ENCODE results near the gene ADCY5.

ADCY5 gene

DNA sequence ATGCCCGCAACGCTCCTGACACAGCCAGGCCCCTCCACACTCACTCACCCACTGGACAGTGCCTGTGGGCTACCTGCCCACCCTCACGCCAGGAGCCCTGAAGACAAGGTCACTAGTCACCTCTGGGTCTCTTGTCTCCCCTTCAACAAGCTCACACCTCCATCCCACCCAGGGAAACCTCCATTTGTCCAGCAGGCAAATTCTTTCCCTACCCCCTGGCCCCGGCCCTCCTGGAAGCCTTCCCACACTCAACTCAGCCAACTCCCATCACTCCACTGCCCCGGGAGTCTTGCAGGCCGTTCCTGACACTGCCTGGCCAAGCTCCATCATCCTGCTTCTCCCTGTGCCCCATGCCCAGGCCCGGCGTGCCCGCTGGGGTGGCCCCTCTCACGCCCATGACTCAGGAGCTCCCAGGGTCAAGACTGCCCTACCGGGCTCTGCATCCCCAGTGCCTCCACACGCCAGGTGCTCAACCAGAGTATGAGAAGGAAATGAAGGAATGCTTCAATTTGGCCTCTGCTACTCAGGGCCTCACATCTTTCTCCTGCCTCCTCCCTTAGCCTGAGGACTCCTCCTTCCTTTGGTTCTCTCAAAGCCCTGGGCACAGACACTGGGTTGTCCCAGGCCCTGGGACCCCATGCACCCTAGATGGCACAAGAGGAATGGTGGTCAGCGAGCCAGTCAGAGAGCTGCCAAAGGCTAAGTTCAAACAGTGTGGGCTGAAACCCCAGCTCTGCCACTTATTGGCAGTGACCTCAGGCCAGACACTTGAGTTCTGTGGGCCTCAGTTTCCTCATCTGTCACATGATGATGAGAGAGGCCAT, 158.6 kb downstream of the ADCY5 start:
- H4K20me1 ChIP-seq (ENCODE audit: insufficient read depth, low read length): peaks cover 20% of the 10 kb centered on the region
- H3K9ac ChIP-seq (ENCODE audit: low read depth, low read length): no peak overlapping the region
- DNase-seq: no peak
- H3K27me3 ChIP-seq (ENCODE audit: insufficient read depth, low read length, poor library complexity): peaks cover 3% of the 10 kb centered on the region
- no peaks in the 10 kb centered on the region for H3K4me1 ChIP-seq (ENCODE audit: insufficient read depth, low read length)
- H3K4me3 ChIP-seq (ENCODE audit: low read depth in 1 of 2, low read length in 2 of 2): no peak overlapping the region
- no peak for ATAC-seq (ENCODE audit: insufficient read depth, low read depth)
- H3K9me3 ChIP-seq (ENCODE audit: insufficient read depth, low read length, severe bottlenecking): no peaks in the 10 kb centered on the region
- TF ChIP-seq, protein P1, sequence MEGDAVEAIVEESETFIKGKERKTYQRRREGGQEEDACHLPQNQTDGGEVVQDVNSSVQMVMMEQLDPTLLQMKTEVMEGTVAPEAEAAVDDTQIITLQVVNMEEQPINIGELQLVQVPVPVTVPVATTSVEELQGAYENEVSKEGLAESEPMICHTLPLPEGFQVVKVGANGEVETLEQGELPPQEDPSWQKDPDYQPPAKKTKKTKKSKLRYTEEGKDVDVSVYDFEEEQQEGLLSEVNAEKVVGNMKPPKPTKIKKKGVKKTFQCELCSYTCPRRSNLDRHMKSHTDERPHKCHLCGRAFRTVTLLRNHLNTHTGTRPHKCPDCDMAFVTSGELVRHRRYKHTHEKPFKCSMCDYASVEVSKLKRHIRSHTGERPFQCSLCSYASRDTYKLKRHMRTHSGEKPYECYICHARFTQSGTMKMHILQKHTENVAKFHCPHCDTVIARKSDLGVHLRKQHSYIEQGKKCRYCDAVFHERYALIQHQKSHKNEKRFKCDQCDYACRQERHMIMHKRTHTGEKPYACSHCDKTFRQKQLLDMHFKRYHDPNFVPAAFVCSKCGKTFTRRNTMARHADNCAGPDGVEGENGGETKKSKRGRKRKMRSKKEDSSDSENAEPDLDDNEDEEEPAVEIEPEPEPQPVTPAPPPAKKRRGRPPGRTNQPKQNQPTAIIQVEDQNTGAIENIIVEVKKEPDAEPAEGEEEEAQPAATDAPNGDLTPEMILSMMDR (IDR thresholded peaks at IDR 0.05; ENCODE audit: borderline replicate concordance, extremely low read depth, low read length, poor library complexity, severe bottlenecking): no peak
- no peak overlapping the region for H3K27ac ChIP-seq (ENCODE audit: low read length)
- no peak overlapping the region for H2AFZ ChIP-seq (ENCODE audit: low read depth, low read length)
- no peaks in the 10 kb centered on the region for H3K79me2 ChIP-seq (ENCODE audit: insufficient read depth, low read length)
- H3K36me3 ChIP-seq (ENCODE audit: insufficient read depth, low read length): no peaks in the 10 kb centered on the region
- no peak overlapping the region for H3K4me2 ChIP-seq (ENCODE audit: insufficient read depth, low read length)

DNA sequence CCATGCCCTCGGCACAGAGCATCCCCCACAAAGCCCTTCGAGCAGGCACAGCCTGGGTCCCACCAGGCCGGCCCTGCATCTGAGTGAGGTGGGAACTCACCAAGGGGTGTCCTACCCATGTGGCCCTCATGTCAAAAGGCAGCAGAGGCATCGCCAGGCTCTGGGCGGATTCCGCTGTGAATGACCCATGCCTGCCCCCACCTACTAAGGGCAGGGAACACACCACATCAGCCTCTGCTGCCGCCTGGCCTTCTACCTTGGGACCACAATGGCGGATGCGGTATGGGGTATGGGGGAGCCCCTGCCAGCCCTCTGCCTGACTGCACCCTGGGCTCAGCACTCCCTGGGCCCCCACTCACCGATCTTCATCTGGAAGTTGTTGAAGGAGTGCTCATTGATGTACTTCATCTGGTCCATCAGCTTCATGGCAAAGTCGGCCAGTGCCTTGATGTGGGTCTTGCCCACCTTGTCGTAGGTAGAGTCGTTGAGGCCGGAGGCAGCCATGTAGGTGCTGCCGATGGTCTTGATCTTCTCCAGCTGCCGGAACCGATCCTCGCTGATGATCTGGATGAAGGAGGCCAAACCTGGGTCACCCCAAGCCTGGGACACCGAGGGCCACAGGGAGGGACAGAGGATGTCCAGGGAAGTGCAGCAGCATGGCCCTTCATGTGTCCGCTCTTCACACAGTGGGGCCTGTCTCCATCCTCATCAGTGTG, 159.3 kb downstream of the ADCY5 start:
- ATAC-seq (ENCODE audit: insufficient read depth, low read depth): no peak
- no peak for DNase-seq
- H3K4me1 ChIP-seq (ENCODE audit: insufficient read depth, low read length): no peaks in the 10 kb centered on the region
- H3K27ac ChIP-seq (ENCODE audit: low read length): no peak overlapping the region
- no peaks in the 10 kb centered on the region for H3K9me3 ChIP-seq (ENCODE audit: insufficient read depth, low read length, severe bottlenecking)
- no peak overlapping the region for H3K9ac ChIP-seq (ENCODE audit: low read depth, low read length)
- TF ChIP-seq, protein P1 (IDR thresholded peaks at IDR 0.05; ENCODE audit: borderline replicate concordance, extremely low read depth, low read length, poor library complexity, severe bottlenecking): no peak
- TF ChIP-seq EZH2 (IDR thresholded peaks at IDR 0.05; ENCODE audit: borderline replicate concordance, low read depth, low read length, severe bottlenecking): no peak
- peaks cover 20% of the 10 kb centered on the region for H4K20me1 ChIP-seq (ENCODE audit: insufficient read depth, low read length)
- no peak overlapping the region for H3K4me3 ChIP-seq (ENCODE audit: low read depth in 1 of 2, low read length in 2 of 2)
- no peak overlapping the region for H3K4me2 ChIP-seq (ENCODE audit: insufficient read depth, low read length)
- no peaks in the 10 kb centered on the region for H3K27me3 ChIP-seq (ENCODE audit: insufficient read depth, low read length, poor library complexity)
- H3K79me2 ChIP-seq (ENCODE audit: insufficient read depth, low read length): no peaks in the 10 kb centered on the region
- H2AFZ ChIP-seq (ENCODE audit: low read depth, low read length): no peak overlapping the region
- no peaks in the 10 kb centered on the region for H3K36me3 ChIP-seq (ENCODE audit: insufficient read depth, low read length)

DNA sequence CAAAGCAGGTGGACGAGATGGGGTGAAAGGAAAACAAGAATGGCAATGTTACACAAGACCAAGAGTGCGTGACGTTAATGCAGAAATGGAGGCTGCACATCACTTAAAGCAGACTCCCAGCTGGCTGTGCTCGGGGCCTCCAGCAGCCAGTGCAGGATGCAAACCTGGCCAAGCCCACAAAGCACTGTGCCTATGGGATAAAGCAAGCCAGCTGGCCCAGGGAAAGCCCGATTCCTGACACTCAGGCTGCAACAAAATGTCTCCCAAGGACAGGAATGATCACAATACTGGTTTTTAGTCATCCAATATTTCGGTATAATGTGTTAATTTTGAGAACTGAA, 161.0 kb downstream of the ADCY5 start:
- no peak overlapping the region for H2AFZ ChIP-seq (ENCODE audit: low read depth, low read length)
- H3K79me2 ChIP-seq (ENCODE audit: insufficient read depth, low read length): no peaks in the 10 kb centered on the region
- ATAC-seq (ENCODE audit: insufficient read depth, low read depth) (no peak), DNase-seq (no peak)
- H3K9me3 ChIP-seq (ENCODE audit: insufficient read depth, low read length, severe bottlenecking): no peaks in the 10 kb centered on the region
- no peak for TF ChIP-seq EZH2 (IDR thresholded peaks at IDR 0.05; ENCODE audit: borderline replicate concordance, low read depth, low read length, severe bottlenecking)
- TF ChIP-seq, protein P1 (IDR thresholded peaks at IDR 0.05; ENCODE audit: borderline replicate concordance, extremely low read depth, low read length, poor library complexity, severe bottlenecking): no peak
- H3K27ac ChIP-seq (ENCODE audit: low read length): no peak overlapping the region
- H3K27me3 ChIP-seq (ENCODE audit: insufficient read depth, low read length, poor library complexity): no peaks in the 10 kb centered on the region
- no peak overlapping the region for H3K9ac ChIP-seq (ENCODE audit: low read depth, low read length)
- no peaks in the 10 kb centered on the region for H3K4me1 ChIP-seq (ENCODE audit: insufficient read depth, low read length)
- no peak overlapping the region for H3K4me2 ChIP-seq (ENCODE audit: insufficient read depth, low read length)
- H3K36me3 ChIP-seq (ENCODE audit: insufficient read depth, low read length): no peaks in the 10 kb centered on the region
- no peak overlapping the region for H3K4me3 ChIP-seq (ENCODE audit: low read depth in 1 of 2, low read length in 2 of 2)
- peaks cover 20% of the 10 kb centered on the region for H4K20me1 ChIP-seq (ENCODE audit: insufficient read depth, low read length)
